Lower leg skin (tissue), 3 donors: ENCODE results near the gene RAD52.

Experiments
- POLR2A ChIP-seq, 2 donors: fragments of 450-650 bp; IDR thresholded peaks; one replicate each; pipeline ENCODE4 v1.6.1; 2016 to 2017; ENCODE audit warnings: antibody characterized with exemption in 2 of 2, mild to moderate bottlenecking in 1 of 2, moderate library complexity in 1 of 2
- TF ChIP-seq, protein P1 (sequence below), 3 donors: fragments of 450-650 bp; IDR thresholded peaks; one replicate each; pipeline ENCODE4 v1.5.1; 2016; ENCODE audit warnings: antibody characterized with exemption in 3 of 3, mild to moderate bottlenecking in 3 of 3, moderate library complexity in 2 of 3

GRCh38 chr12:894226-894625 lies 55.3 kb downstream of the RAD52 start:
- no peak for TF ChIP-seq POLR2A (IDR thresholded peaks at IDR 0.05)
- TF ChIP-seq, protein P1, sequence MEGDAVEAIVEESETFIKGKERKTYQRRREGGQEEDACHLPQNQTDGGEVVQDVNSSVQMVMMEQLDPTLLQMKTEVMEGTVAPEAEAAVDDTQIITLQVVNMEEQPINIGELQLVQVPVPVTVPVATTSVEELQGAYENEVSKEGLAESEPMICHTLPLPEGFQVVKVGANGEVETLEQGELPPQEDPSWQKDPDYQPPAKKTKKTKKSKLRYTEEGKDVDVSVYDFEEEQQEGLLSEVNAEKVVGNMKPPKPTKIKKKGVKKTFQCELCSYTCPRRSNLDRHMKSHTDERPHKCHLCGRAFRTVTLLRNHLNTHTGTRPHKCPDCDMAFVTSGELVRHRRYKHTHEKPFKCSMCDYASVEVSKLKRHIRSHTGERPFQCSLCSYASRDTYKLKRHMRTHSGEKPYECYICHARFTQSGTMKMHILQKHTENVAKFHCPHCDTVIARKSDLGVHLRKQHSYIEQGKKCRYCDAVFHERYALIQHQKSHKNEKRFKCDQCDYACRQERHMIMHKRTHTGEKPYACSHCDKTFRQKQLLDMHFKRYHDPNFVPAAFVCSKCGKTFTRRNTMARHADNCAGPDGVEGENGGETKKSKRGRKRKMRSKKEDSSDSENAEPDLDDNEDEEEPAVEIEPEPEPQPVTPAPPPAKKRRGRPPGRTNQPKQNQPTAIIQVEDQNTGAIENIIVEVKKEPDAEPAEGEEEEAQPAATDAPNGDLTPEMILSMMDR (IDR thresholded peaks at IDR 0.05): no peak
